NCI-H2107 treated with DMSO at 0.1 percent for 48 hours (cell line): ENCODE measurements around the gene DGUOK.
"Not testable (repeated sequence)": the region's sequence is repeated elsewhere in the genome, so short reads cannot be mapped to it uniquely, and the experiment has no call there.

Source experiments
- DNase-seq: peaks from one replicate; lab custom pipeline; 2025; ENCODE audit not compliant: unreplicated experiment; lab: John Stamatoyannopoulos, UW

Gene DGUOK

DNA sequence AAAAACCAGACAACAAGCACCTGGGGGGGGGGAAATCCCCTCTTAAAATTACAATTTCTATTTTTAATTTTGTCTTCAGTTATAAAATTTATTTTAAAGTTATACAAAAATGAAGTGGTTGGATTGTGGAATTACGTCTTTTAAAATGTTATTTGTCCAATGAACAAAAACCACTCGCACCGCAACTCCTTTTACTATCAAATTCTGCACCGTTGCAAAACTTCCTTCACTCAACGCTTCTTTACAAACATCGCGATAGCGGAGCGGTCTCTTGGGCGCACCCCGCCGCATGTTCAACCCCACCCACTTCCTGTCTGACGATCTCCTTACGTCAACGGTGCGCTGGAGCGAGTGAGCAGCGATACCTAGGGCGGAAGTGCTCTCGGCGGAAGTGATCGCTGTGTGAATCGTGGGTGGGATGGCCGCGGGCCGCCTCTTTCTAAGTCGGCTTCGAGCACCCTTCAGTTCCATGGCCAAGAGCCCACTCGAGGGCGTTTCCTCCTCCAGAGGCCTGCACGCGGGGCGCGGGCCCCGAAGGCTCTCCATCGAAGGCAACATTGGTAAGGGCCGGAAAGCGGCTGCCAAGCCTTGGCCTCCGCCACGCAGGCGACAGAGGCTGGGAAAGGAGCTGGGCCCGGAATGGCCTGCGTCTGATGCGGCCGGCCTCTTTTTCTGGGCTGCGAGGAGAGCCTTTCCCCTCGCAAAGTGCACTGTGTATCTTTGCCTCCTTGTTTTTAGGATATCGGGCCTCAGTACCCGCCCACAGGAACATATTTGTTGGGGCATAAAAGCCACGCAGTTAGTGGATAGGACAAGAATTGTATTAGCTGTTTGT, at the start of gene DGUOK:
Gene DGUOK (plus strand): TSS at position 388 of the 835 bp plus-strand sequence. CDS start 31 bp downstream, at position 419.
- peak; percentile 97 for DNase-seq

- DNase-seq = peak; percentile 77
These were observed 49.4 kb upstream of the DGUOK start for GRCh38 chr2:73877071-73877802.

GRCh38 chr2:73877984-73878383, 48.7 kb upstream of the DGUOK start:
- DNase-seq = not testable (repeated sequence)

- no peak for DNase-seq
These were observed 41.3 kb upstream of the DGUOK start for GRCh38 chr2:73885406-73885805.

DNA sequence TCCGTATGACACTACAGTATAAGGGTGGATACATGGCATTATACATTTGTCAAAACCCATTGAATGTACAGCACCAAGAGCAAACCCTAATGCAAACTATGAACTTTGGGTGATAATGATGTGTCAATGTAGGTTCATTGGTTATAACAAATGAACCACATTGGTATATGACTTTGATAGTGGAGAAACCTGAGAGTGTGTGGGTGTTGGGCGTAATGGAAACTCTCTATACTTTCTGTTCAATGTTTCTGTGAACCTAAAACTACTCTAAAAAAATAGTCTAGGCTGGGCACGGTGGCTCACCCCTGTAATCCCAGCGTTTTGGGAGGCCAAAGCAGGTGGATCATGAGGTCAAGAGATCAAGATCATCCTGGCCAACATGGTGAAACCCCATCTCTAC, 40.3 kb upstream of the DGUOK start:
- DNase-seq = no peak

DNA sequence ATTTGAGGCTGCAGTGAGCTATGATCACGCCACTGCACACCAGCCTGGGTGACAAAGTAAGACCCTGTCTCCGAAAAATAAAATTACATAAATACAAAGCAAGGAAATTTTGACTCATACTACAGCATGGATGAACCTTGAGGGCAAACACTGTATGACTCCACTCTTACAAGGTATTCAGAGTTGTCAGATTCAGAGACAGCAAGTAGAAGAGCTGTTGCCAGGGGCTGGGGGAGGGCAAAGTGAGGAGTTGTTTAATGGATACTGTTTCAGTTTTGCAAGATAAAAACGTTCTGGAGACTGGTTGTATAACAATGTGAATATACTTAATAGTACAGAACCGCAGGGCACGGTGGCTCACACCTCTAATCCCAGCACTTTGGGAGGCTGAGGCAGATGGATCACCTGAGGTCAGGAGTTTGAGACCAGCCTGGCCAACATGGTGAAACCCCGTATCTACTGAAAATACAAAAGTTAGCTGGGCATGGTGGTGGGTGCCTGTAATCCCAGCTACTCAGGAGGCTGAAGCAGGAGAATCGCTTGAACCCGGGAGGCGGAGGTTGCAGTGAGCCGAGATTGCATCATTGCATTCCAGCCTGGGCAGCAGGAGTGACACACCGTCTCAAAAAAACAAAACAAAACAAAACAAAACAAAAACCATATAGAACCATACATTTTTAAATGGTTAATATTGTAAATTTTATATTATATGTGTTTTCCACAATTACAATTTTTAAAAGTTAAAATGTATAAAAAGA, 38.9 kb upstream of the DGUOK start:
- DNase-seq = not testable (repeated sequence)

- no peak for DNase-seq
These were observed 38.3 kb upstream of the DGUOK start for GRCh38 chr2:73888388-73888787.

GRCh38 chr2:73889206-73889605, 37.5 kb upstream of the DGUOK start:
- no peak for DNase-seq

DNA sequence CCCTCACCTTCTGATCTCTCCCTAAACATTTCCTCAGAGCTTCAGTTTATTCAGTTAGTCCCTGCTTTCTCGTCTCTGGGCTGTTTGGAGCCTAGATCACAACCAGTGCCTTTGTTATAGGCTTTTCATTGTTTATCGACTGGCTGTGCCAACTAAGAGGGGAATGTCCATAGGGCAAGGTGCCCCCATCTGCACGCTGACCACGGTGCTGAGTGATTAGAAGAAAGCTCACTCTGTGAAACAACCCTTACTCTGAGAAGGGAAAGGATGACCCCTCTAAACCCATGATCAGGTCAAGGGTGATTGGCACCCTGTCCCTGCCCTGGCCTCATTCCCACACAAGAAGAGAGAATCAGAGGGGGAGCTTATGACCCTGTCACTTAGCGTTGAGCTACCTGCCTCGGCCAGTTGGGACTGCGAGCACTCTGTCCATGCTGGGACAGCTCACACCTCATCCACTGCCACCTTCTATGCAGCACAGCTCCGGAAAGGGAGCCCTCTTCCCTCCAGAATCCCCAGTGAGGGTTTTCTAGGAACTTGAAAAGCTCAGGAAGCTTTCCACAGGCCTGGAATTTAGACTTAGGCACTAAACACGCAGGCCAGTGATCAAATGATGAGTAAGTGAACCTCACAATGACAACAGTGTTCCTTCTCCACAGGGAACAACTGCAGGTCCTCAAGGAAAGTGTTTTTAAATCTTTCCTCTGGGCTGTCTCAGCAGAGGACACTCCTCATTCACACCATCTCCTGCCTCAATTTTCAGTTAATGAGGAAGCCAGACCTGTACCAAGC, 36.2 kb upstream of the DGUOK start:
- DNase-seq = no peak

- no peak for DNase-seq
These were observed 35.3 kb upstream of the DGUOK start for GRCh38 chr2:73891276-73891901.

DNA sequence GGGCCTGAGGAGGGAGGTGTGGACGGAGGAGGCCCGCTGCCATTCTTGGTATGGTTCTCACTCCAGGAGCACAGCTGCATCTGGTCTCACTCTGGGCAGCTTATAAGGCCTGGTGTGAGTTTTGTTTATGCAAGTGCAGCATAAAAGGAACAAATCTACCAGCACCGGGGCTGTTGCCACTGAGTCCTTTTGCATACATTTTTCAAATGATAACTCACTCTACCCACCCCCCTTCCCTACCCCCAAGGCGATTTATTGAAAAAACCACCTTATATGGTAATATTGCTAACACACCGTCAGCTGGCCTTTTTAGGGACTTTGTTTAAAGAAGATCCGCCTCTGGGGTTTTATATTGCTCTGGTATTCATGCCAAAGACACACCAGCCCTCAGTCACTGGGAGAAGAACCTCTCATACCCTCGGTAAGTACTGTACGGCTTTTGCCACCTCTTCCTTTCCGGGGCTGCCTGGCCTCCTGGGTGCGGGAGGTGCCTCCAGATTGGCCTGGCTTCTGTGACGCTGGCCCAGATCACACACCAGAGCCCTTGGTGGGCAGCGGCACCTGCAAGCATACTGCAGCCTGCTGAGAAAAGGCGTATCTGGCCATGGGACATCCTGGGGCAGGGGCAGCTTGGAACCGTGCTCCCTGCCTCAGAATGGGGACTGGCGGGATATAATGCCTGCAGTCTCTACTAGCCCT, 33.9 kb upstream of the DGUOK start, which contains the start of gene ACTG2:
Gene ACTG2 (plus strand): TSS at position 378 of the 699 bp plus-strand sequence. CDS start 8,304 bp downstream, outside the sequence.
- DNase-seq = no peak

GRCh38 chr2:73893764-73894474, 32.8 kb upstream of the DGUOK start:
- no peak for DNase-seq

DNA sequence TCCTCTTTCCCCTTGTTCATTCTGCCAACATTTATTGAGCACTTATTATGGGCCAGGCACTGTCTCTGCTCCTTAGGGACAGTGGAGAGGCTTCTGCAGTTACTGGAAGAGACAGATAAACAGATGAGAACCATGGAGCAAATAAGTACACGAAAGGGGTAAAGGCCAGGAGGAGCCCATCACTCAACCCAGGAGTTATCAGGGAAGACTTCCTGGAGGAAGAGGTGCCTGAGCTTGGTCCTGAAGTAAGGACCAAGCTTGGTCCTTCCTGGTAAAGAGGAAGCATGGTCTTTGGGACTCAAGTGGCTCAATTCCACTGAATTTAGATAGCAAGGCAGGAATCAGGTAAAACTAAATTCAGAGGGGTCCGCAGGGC, 32.2 kb upstream of the DGUOK start:
- DNase-seq = no peak

- no peak for DNase-seq
These were observed 31.8 kb upstream of the DGUOK start for GRCh38 chr2:73894877-73895276.

DNA sequence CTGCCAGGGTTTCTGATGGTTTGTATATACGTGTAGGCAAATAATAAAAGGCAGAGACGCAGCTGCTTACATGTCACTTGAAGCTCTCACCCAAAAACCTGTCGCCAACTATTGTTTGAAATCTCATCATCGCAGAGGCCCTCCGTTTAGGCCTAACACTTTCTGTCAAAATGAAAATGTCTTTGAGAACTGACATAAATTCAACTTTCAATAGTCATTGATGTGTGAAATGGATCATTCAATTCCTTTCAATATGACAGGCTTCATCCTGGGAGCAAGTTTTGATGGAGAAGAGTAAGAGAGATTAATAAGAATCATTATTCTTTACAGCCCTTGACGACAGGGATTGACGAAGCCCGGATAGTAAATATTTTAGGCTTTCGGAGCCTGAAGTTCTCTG, 31.2 kb upstream of the DGUOK start:
- no peak for DNase-seq

DNA sequence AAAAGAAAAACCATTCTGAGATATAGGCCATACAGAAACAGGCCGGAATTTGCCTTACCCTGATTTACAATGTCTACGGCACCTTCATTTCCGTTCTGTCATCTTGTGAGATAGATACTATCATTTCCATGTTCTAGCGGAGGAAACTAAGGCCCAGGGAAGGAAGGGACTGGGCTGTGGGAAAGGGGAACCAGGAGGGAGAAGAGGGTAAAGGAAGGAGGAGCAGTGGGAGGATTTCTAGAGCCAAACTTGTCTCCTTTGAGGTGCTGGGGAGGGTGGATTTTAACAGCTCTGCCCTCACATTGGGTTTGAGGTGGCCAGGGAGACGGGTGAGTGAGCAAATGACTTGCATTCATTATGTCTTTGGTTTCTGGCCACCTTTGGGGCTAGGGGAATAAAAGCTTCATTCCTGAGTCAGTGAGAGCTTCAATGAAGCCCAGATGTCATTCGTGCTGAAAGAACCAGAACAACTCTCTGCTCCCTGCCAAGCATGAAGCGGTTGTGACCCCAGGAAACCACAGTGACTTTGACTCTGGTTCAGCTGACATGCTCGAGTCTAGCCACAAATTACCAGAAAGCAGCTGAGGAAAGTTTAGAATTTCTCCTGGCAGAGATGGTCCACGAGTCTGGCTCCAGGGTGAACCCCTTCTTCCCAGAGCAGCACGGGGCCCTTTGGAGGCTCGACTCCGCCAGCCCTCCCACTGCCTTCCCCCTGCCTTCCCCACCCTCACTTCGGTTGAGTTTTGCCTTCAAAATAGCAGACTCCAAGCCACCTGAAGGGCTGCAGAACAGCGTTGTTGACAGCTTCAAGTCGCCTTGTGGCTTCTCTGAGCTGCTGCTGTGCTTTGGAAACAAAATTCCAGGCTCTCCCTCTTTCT, 30.1 kb upstream of the DGUOK start:
- DNase-seq = peak; percentile 27

- no peak for DNase-seq
These were observed 29.5 kb upstream of the DGUOK start for GRCh38 chr2:73897240-73897583.

DNA sequence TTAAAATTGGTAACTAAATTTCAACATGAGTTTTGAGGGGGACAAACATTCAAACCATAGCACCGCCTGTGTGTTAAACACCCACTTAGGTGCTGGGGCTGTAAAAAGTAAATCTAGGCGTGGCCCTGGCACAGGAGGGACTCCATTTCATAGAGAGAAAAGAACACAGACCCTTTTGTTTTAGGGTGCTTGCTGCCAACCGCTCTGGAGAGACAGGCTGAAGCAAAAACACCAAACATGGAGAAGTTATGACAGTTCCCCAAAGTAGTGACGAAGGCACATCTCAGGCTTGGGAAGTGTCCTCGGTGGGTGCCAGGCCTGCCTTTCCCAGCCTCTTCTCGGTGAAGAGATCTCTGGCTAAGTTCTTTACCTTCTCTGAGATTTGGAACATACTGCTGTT, 28.7 kb upstream of the DGUOK start:
- no peak for DNase-seq
